Lower leg skin (tissue), 4 donors: ENCODE results near the gene PGAP3. TPM values are rescaled to one million over a fixed set of nuclear protein-coding genes. Genes with fewer than 3 reads are reported as not detected.
A peak's percentile ranks its signal among the peaks of the same experiment; 100 is the strongest.

Experiments
- DNase-seq, 2 donors: peaks; one replicate each; pipeline ENCODE4 v3.0.0-alpha.2; 2019; ENCODE audit warnings: low spot score in 2 of 2
- H3K4me3 ChIP-seq: fragments of 200-600 bp; sonication (generic); 2 replicates; pipeline ENCODE4 v1.5.1; 2017; ENCODE audit warnings: mild to moderate bottlenecking, low read depth; ENCODE audit not compliant: poor library complexity, severe bottlenecking
- CTCF ChIP-seq, 3 donors: fragments of 450-650 bp; IDR thresholded peaks; one replicate each; pipeline ENCODE4 v1.5.1; 2016; ENCODE audit warnings: antibody characterized with exemption in 3 of 3, mild to moderate bottlenecking in 3 of 3, moderate library complexity in 2 of 3
- POLR2A ChIP-seq, 2 donors: fragments of 450-650 bp; IDR thresholded peaks; one replicate each; pipeline ENCODE4 v1.6.1; 2016 to 2017; ENCODE audit warnings: antibody characterized with exemption in 2 of 2, mild to moderate bottlenecking in 1 of 2, moderate library complexity in 1 of 2
- WGBS, 2 donors: methylation state at CpG; one replicate each; pipeline ENCODE4 v1.1.5; 2018; 5-methylcytosine and 5-hydroxymethylcytosine counted together
- intact Hi-C: fragments of 100-400 bp; cut with DNase I; formaldehyde crosslinking; loops from one replicate; pipeline ENCODE4 v1.15.0; 2023; ENCODE audit warnings: low total_unique reads
- total RNA-seq, 4 donors: library from RNA; depleted of rRNA; stranded (reverse); fragments of >200 nt; gene quantifications; one replicate each; pipeline ENCODE4 v1.1.0, GENCODE V29; 2016

Gene PGAP3
- total RNA-seq, 4 donors from 2014 or later: 24.2 to 41.4 (median 28.8) TPM

- DNase-seq: no peak
- H3K4me3 ChIP-seq: no peak overlapping the region
- 90 to 92% methylated on average over 2 of the region's 2 CpGs for WGBS, 2 donors
- TF ChIP-seq POLR2A (IDR thresholded peaks at IDR 0.05) (no peak), CTCF (IDR thresholded peaks at IDR 0.05) (no peak)
- intact Hi-C loops: no loop called here
Observed at GRCh38 chr17:39655105-39655504, 32.8 kb downstream of the PGAP3 start.

GRCh38 chr17:39653662-39654331, 34.1 kb downstream of the PGAP3 start:
- H3K4me3 ChIP-seq: no peak overlapping the region
- 71 to 72% methylated on average over 14 of the region's 14 CpGs for WGBS, 2 donors
- intact Hi-C loops: no loop called here
- DNase-seq: peak in 1 of 2 donors; percentile 92
- TF ChIP-seq POLR2A (IDR thresholded peaks at IDR 0.05) (no peak), CTCF (IDR thresholded peaks at IDR 0.05) (peak in 1 of 3 donors; percentile 20)

GRCh38 chr17:39653316-39653661, 34.6 kb downstream of the PGAP3 start:
- DNase-seq: no peak
- WGBS, 2 donors: 78 to 83% methylated on average over 10 to 12 of the region's 12 CpGs
- intact Hi-C loops: no loop called here
- TF ChIP-seq CTCF (IDR thresholded peaks at IDR 0.05): no peak
- no peak for TF ChIP-seq POLR2A (IDR thresholded peaks at IDR 0.05)
- H3K4me3 ChIP-seq: no peak overlapping the region

GRCh38 chr17:39652587-39653315, 35.1 kb downstream of the PGAP3 start:
- intact Hi-C loops: no loop called here
- no peak overlapping the region for H3K4me3 ChIP-seq
- no peak for DNase-seq
- WGBS, 2 donors: 66 to 71% methylated on average over 7 of the region's 7 CpGs
- no peak for TF ChIP-seq CTCF (IDR thresholded peaks at IDR 0.05)
- no peak for TF ChIP-seq POLR2A (IDR thresholded peaks at IDR 0.05)

- no peak overlapping the region for H3K4me3 ChIP-seq
- DNase-seq: no peak
- 55 to 57% methylated on average over 8 of the region's 8 CpGs for WGBS, 2 donors
- intact Hi-C loops: no loop called here
- TF ChIP-seq CTCF (IDR thresholded peaks at IDR 0.05) (no peak), POLR2A (IDR thresholded peaks at IDR 0.05) (no peak)
Observed at GRCh38 chr17:39651923-39652586, 35.8 kb downstream of the PGAP3 start.
